ENCODE results near the gene PRKAR2B. TPM values are rescaled to one million over a fixed set of nuclear protein-coding genes. Genes with fewer than 3 reads are reported as not detected.
A peak's percentile ranks its signal among the peaks of the same experiment; 100 is the strongest.

PRKAR2B gene
- total and polyA plus RNA-seq, 2 of the 4 experiments (the other 2 are of a cell fraction): 3.0 to 3.1 TPM

- TF ChIP-seq, protein P1, sequence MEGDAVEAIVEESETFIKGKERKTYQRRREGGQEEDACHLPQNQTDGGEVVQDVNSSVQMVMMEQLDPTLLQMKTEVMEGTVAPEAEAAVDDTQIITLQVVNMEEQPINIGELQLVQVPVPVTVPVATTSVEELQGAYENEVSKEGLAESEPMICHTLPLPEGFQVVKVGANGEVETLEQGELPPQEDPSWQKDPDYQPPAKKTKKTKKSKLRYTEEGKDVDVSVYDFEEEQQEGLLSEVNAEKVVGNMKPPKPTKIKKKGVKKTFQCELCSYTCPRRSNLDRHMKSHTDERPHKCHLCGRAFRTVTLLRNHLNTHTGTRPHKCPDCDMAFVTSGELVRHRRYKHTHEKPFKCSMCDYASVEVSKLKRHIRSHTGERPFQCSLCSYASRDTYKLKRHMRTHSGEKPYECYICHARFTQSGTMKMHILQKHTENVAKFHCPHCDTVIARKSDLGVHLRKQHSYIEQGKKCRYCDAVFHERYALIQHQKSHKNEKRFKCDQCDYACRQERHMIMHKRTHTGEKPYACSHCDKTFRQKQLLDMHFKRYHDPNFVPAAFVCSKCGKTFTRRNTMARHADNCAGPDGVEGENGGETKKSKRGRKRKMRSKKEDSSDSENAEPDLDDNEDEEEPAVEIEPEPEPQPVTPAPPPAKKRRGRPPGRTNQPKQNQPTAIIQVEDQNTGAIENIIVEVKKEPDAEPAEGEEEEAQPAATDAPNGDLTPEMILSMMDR (conservative IDR thresholded peaks at IDR 0.05; ENCODE audit: low read depth, low read length): peak; percentile 57
- no peak for TF ChIP-seq MXI1 (IDR thresholded peaks at IDR 0.05; ENCODE audit: borderline replicate concordance, low read depth, low read length)
Measured at GRCh38 chr7:107167483-107168232, 123.2 kb downstream of the PRKAR2B start (continued).

Data from IMR-90 (cell line).